Calu3 (cell line): Measurements from ENCODE around the gene ALDH3A2. TPM values are rescaled to one million over a fixed set of nuclear protein-coding genes. Genes with fewer than 3 reads are reported as not detected.

Experiments used
- BruUV-seq: library from RNA; stranded (reverse); fragments of 400-500 nt; replicated peaks from 2 replicates; lab custom pipeline; 2021; lab: Mats Ljungman, UMichigan
- CTCF ChIA-PET: fragments of 300-600 bp; sonication (Branson Sonifier 250); formaldehyde crosslinking; loops from one replicate; lab custom pipeline; 2022; ENCODE audit warnings: antibody characterized with exemption; lab: Charles Lee
- DNase-seq: peaks from one replicate; pipeline ENCODE4 v3.0.0; 2022
- H3K27ac Mint-ChIP-seq: one replicate; pipeline ENCODE4 v1.8.0; 2022; ENCODE audit warnings: mixed read lengths; ENCODE audit not compliant: unreplicated experiment
- H3K27me3 Mint-ChIP-seq: one replicate; pipeline ENCODE4 v1.8.0; 2022; ENCODE audit warnings: mixed read lengths; ENCODE audit not compliant: unreplicated experiment
- H3K36me3 Mint-ChIP-seq: one replicate; pipeline ENCODE4 v1.8.0; 2022; ENCODE audit warnings: mild to moderate bottlenecking, moderate library complexity, mixed read lengths; ENCODE audit not compliant: insufficient read depth, unreplicated experiment
- H3K4me1 Mint-ChIP-seq: one replicate; pipeline ENCODE4 v1.8.0; 2022; ENCODE audit warnings: mild to moderate bottlenecking, low read depth, mixed read lengths; ENCODE audit not compliant: unreplicated experiment
- H3K4me3 Mint-ChIP-seq: one replicate; pipeline ENCODE4 v1.8.0; 2022; ENCODE audit warnings: mild to moderate bottlenecking, low read depth, moderate library complexity, mixed read lengths; ENCODE audit not compliant: unreplicated experiment
- H3K9me3 Mint-ChIP-seq: one replicate; pipeline ENCODE4 v1.8.0; 2022; ENCODE audit warnings: low read depth, mixed read lengths; ENCODE audit not compliant: unreplicated experiment
- CTCF ChIP-seq: fragments of 200-600 bp; IDR thresholded peaks from one replicate; pipeline ENCODE4 v1.8.0; 2022; ENCODE audit warnings: antibody characterized with exemption; ENCODE audit not compliant: unreplicated experiment
- intact Hi-C: fragments of 100-400 bp; cut with micrococcal nuclease; formaldehyde crosslinking; loops from one replicate; pipeline ENCODE4 v1.10.0; 2022; ENCODE audit not compliant: unreplicated experiment
- total RNA-seq: library from RNA; stranded (reverse); gene quantifications from 2 replicates; pipeline ENCODE4 v1.2.3, GENCODE V29; 2022

Gene ALDH3A2
- total RNA-seq, 1 experiment from 2014 or later = 32.4 TPM

- intact Hi-C loops = no loop called here
- CTCF ChIA-PET = no interaction called here
- H3K27ac Mint-ChIP-seq = no peak overlapping the region
- no peak for DNase-seq
- H3K4me3 Mint-ChIP-seq = no peak overlapping the region
- no peaks in the 10 kb centered on the region for H3K36me3 Mint-ChIP-seq
- no peaks in the 10 kb centered on the region for H3K9me3 Mint-ChIP-seq
- TF ChIP-seq CTCF = no peak
- H3K27me3 Mint-ChIP-seq = no peaks in the 10 kb centered on the region
- BruUV-seq = no TSS peak
- H3K4me1 Mint-ChIP-seq = no peaks in the 10 kb centered on the region
Observed at GRCh38 chr17:19702217-19702641, 53.7 kb downstream of the ALDH3A2 start.

- intact Hi-C loops = no loop called here
Observed at GRCh38 chr17:19703106-19703827, 54.7 kb downstream of the ALDH3A2 start.

GRCh38 chr17:19703828-19704613 is 55.5 kb downstream of the ALDH3A2 start:
- intact Hi-C loops = no loop called here
- Mint-ChIP-seq H3K4me3 (no peak overlapping the region), H3K9me3 (no peaks in the 10 kb centered on the region), H3K4me1 (no peaks in the 10 kb centered on the region), H3K27ac (no peak overlapping the region), H3K36me3 (no peaks in the 10 kb centered on the region), H3K27me3 (no peaks in the 10 kb centered on the region)
- TF ChIP-seq CTCF = no peak
- no peak for DNase-seq
- CTCF ChIA-PET = interaction anchor here (0.5 kb wide), 1 partner anchor 41 kb away, joined by 3 read pairs; no protein-coding TSS in a partner anchor
- BruUV-seq = no TSS peak

More at GRCh38 chr17:19703106-19703827, 54.7 kb downstream of the ALDH3A2 start:
- no peaks in the 10 kb centered on the region for H3K9me3 Mint-ChIP-seq
- CTCF ChIA-PET = no interaction called here
- DNase-seq = no peak
- H3K4me1 Mint-ChIP-seq = no peaks in the 10 kb centered on the region
- H3K27me3 Mint-ChIP-seq = no peaks in the 10 kb centered on the region
- no peak overlapping the region for H3K4me3 Mint-ChIP-seq
- no TSS peak for BruUV-seq
- no peak overlapping the region for H3K27ac Mint-ChIP-seq
- TF ChIP-seq CTCF = no peak
- H3K36me3 Mint-ChIP-seq = no peaks in the 10 kb centered on the region

GRCh38 chr17:19705201-19705600 is 56.6 kb downstream of the ALDH3A2 start:
- H3K4me1 Mint-ChIP-seq = no peaks in the 10 kb centered on the region
- DNase-seq = no peak
- no peaks in the 10 kb centered on the region for H3K36me3 Mint-ChIP-seq
- H3K4me3 Mint-ChIP-seq = no peak overlapping the region
- H3K27ac Mint-ChIP-seq = no peak overlapping the region
- no peak for TF ChIP-seq CTCF
- H3K27me3 Mint-ChIP-seq = no peaks in the 10 kb centered on the region
- intact Hi-C loops = no loop called here
- CTCF ChIA-PET = no interaction called here
- no TSS peak for BruUV-seq
- no peaks in the 10 kb centered on the region for H3K9me3 Mint-ChIP-seq
